Measurements from ENCODE around the gene TBL3. TPM values are rescaled to one million over a fixed set of nuclear protein-coding genes. Genes with fewer than 3 reads are reported as not detected.

The TBL3 gene
- polyA plus RNA-seq, 1 donor (not counting 4 experiments of a cell fraction or from before 2014, with no cell fraction given), result 27.8 TPM

DNA sequence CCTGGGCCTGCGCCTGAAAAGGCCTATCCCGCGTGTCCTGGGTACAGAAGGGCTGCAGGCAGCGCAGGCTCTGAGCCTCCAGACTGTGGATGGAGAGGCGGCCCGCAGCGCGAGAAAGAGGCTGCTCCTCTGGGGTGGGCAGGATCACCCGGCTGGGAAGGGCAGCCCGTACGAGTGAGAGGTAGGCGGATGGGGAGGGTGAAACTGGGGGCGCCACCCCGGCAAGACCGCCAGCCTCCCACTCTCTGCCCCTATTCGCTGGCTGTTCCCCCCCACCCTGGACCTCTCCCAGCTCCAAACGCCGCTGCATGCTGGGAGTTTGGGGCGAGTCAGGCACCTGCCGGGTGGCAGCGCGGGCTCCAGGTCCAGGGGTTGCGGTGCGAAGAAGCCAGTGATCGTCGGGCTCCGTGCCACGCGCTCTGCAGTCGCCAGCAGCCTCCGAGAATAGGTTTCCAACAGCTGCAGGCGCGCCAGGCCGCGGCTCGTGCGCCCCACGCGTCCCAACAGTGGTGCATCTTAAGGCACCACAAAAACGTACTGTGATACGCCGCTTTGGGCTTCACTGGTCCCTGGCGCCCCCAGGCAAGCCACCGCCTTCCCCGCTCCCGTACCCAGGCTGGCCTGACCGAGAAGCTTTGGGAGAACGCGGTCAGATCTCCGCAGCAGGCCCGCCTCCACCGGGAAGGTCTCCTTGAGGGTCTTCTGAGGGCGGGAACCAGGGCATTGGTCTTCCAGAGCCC is 8.3 kb downstream of the TBL3 start:
- Histone ChIP-seq H4K20me1 (ENCODE audit: control insufficient read depth, extremely low read depth, insufficient read depth, low read length) (no peaks in the 10 kb centered on the region), H3K36me3 (ENCODE audit: control insufficient read depth in 2 of 2, extremely low read depth in 1 of 2, insufficient read depth in 2 of 2, low read length in 2 of 2) (peaks cover 14 to 16% of the 10 kb centered on the region in 2 experiments), H3K9me3 (ENCODE audit: control insufficient read depth, low read depth, low read length) (no peaks in the 10 kb centered on the region), H3K27ac (ENCODE audit: control insufficient read depth, insufficient read depth, low read length) (no peak overlapping the region), H2AFZ (ENCODE audit: control insufficient read depth, low read length) (no peak overlapping the region), H3K4me1 (ENCODE audit: control insufficient read depth, extremely low read depth, insufficient read depth, low read length) (peaks cover 32% of the 10 kb centered on the region), H3K4me2 (ENCODE audit: control insufficient read depth, extremely low read depth, insufficient read depth, low read depth, low read length) (peak overlapping the region; percentile 61), H3K9ac (ENCODE audit: control insufficient read depth, extremely low read depth, insufficient read depth, low read length) (peak overlapping the region; percentile 57), H3K79me2 (ENCODE audit: control insufficient read depth, insufficient read depth, low read length) (peaks cover 2% of the 10 kb centered on the region), H3K4me3 (ENCODE audit: control insufficient read depth in 2 of 3, extremely low read depth in 1 of 3, insufficient read depth in 2 of 3, low read depth in 1 of 3, low read length in 3 of 3) (peak overlapping the region; percentile 40 to 52 (median 51)), H3K9me1 (ENCODE audit: control insufficient read depth, extremely low read depth, insufficient read depth, low read length) (peaks cover 2% of the 10 kb centered on the region), H3K27me3 (ENCODE audit: control insufficient read depth, extremely low read depth, insufficient read depth, low read length) (peaks cover 34% of the 10 kb centered on the region)
- no peak for DNase-seq (ENCODE audit: low read depth, low spot score)
- no peak for FAIRE-seq
- TF ChIP-seq EZH2 (IDR thresholded peaks at IDR 0.05; ENCODE audit: low read length), result no peak
- TF ChIP-seq CTCF (optimal IDR thresholded peaks at IDR 0.05 in 1 of 3, IDR thresholded peaks at IDR 0.05 in 1 of 3, conservative IDR thresholded peaks at IDR 0.05 in 1 of 3; ENCODE audit: extremely low read depth in 1 of 3, insufficient read depth in 2 of 3, low read length in 3 of 3), result no peak
- dilution Hi-C loops (cut with MboI; ENCODE audit: extremely low pct_ligation_motif_present, low sequenced_read_pairs), result no loop called here

GRCh38 chr16:1980770-1981087 is 8.9 kb downstream of the TBL3 start:
- Histone ChIP-seq H3K9ac (ENCODE audit: control insufficient read depth, extremely low read depth, insufficient read depth, low read length) (no peak overlapping the region), H3K79me2 (ENCODE audit: control insufficient read depth, insufficient read depth, low read length) (peaks cover 2% of the 10 kb centered on the region), H3K9me3 (ENCODE audit: control insufficient read depth, low read depth, low read length) (no peaks in the 10 kb centered on the region), H3K4me3 (ENCODE audit: control insufficient read depth in 2 of 3, extremely low read depth in 1 of 3, insufficient read depth in 2 of 3, low read depth in 1 of 3, low read length in 3 of 3) (no peak overlapping the region), H3K4me2 (ENCODE audit: control insufficient read depth, extremely low read depth, insufficient read depth, low read depth, low read length) (no peak overlapping the region), H4K20me1 (ENCODE audit: control insufficient read depth, extremely low read depth, insufficient read depth, low read length) (no peaks in the 10 kb centered on the region), H3K27me3 (ENCODE audit: control insufficient read depth, extremely low read depth, insufficient read depth, low read length) (peaks cover 34% of the 10 kb centered on the region), H3K27ac (ENCODE audit: control insufficient read depth, insufficient read depth, low read length) (no peak overlapping the region), H3K9me1 (ENCODE audit: control insufficient read depth, extremely low read depth, insufficient read depth, low read length) (peaks cover 2% of the 10 kb centered on the region), H3K36me3 (ENCODE audit: control insufficient read depth in 2 of 2, extremely low read depth in 1 of 2, insufficient read depth in 2 of 2, low read length in 2 of 2) (peaks cover 11 to 19% of the 10 kb centered on the region in 2 experiments), H3K4me1 (ENCODE audit: control insufficient read depth, extremely low read depth, insufficient read depth, low read length) (peaks cover 37% of the 10 kb centered on the region), H2AFZ (ENCODE audit: control insufficient read depth, low read length) (no peak overlapping the region)
- dilution Hi-C loops (cut with MboI; ENCODE audit: extremely low pct_ligation_motif_present, low sequenced_read_pairs), result no loop called here
- FAIRE-seq (no peak), DNase-seq (ENCODE audit: low read depth, low spot score) (no peak)
- no peak for TF ChIP-seq CTCF (optimal IDR thresholded peaks at IDR 0.05 in 1 of 3, IDR thresholded peaks at IDR 0.05 in 1 of 3, conservative IDR thresholded peaks at IDR 0.05 in 1 of 3; ENCODE audit: extremely low read depth in 1 of 3, insufficient read depth in 2 of 3, low read length in 3 of 3)
- TF ChIP-seq EZH2 (IDR thresholded peaks at IDR 0.05; ENCODE audit: low read length), result no peak

Data from keratinocyte (primary cell).